NCI-H2196 (cell line): ENCODE results near the gene HIF3A.

ENCODE experiments used
- DNase-seq: peaks from one replicate; lab custom pipeline; 2025; ENCODE audit not compliant: unreplicated experiment; lab: John Stamatoyannopoulos, UW

HIF3A gene

GRCh38 chr19:46381756-46382345, 85.0 kb downstream of the HIF3A start:
- DNase-seq = no peak

- DNase-seq = no peak
Observed at GRCh38 chr19:46383171-46383815, 86.5 kb downstream of the HIF3A start.

GRCh38 chr19:46383846-46384245, 87.0 kb downstream of the HIF3A start:
- DNase-seq = no peak

GRCh38 chr19:46384396-46384795, 87.6 kb downstream of the HIF3A start:
- no peak for DNase-seq

GRCh38 chr19:46385636-46386035, 88.8 kb downstream of the HIF3A start:
- DNase-seq = no peak

GRCh38 chr19:46386151-46386550, 89.3 kb downstream of the HIF3A start:
- DNase-seq = no peak

GRCh38 chr19:46386996-46387712, 90.3 kb downstream of the HIF3A start:
- DNase-seq = no peak

- no peak for DNase-seq
Observed at GRCh38 chr19:46387713-46388130, 90.9 kb downstream of the HIF3A start.

- DNase-seq = no peak
Observed at GRCh38 chr19:46388311-46389095, 91.7 kb downstream of the HIF3A start.

GRCh38 chr19:46390121-46390858, 93.4 kb downstream of the HIF3A start:
- no peak for DNase-seq

- no peak for DNase-seq
Observed at GRCh38 chr19:46390866-46391265, 94.0 kb downstream of the HIF3A start.

GRCh38 chr19:46391296-46392251, 94.7 kb downstream of the HIF3A start:
- DNase-seq = no peak

GRCh38 chr19:46392252-46392801, 95.5 kb downstream of the HIF3A start:
- no peak for DNase-seq

GRCh38 chr19:46392837-46393236, 96.0 kb downstream of the HIF3A start:
- no peak for DNase-seq
